A549 treated with GW870086 at 1 μM for 4 hours (cell line): ENCODE data around the gene CHADL. TPM values are rescaled to one million over a fixed set of nuclear protein-coding genes. Genes with fewer than 3 reads are reported as not detected.

ENCODE experiments used
- total RNA-seq: library from RNA; stranded (reverse); fragments of 200-300 nt; extraction: Qiagen RNA extraction; gene quantifications from 5 replicates; pipeline ENCODE4 v1.2.3, GENCODE V29; 2022; ENCODE audit warnings: low read depth

The CHADL gene
- not detected in 5 replicates for total RNA-seq

GRCh38 chr22:41240377-41241132 lies at the start of gene CHADL:
TSS of gene CHADL (minus strand) at chr22:41240931. CDS start at chr22:41240881, 50 bp downstream.

GRCh38 chr22:41285820-41286638 lies 45.3 kb upstream of the CHADL start, which contains the start of gene RANGAP1:
TSS of gene RANGAP1 (minus strand) at chr22:41286187. CDS start at chr22:41281044, 5,143 bp downstream.

GRCh38 chr22:41204992-41205900 lies 35.5 kb downstream of the CHADL start, which contains the start of gene L3MBTL2:
TSS of gene L3MBTL2 (plus strand) at chr22:41205312. CDS start at chr22:41205363, 51 bp downstream.

Other genes with a start within 250 kb of the CHADL start
- gene EP300, start 148.3 kb downstream of the CHADL start, total RNA-seq = 13.2 to 22.3 TPM (median 18.9 TPM) in 5 replicates
- 18.1 to 20.3 TPM (median 18.5 TPM) in 5 replicates for gene L3MBTL2, start 35.6 kb downstream of the CHADL start, total RNA-seq
- gene RANGAP1, start 45.3 kb upstream of the CHADL start, total RNA-seq = 68.6 to 88.5 TPM (median 87.4 TPM) in 5 replicates
- gene ZC3H7B, start 60.6 kb upstream of the CHADL start, total RNA-seq = 18.6 to 24.5 TPM (median 23.7 TPM) in 5 replicates
- 0.80 to 1.5 TPM (median 1.2 TPM) in 5 replicates for gene TEF, start 141.0 kb upstream of the CHADL start, total RNA-seq
- 20.7 to 23.9 TPM (median 22.9 TPM) in 5 replicates for gene TOB2, start 205.9 kb upstream of the CHADL start, total RNA-seq
- gene PHF5A, start 227.8 kb upstream of the CHADL start, total RNA-seq = 62.3 to 79.0 TPM (median 63.0 TPM) in 5 replicates
- gene ACO2, start 228.2 kb upstream of the CHADL start, total RNA-seq = 45.2 to 50.7 TPM (median 49.2 TPM) in 5 replicates